ENCODE data around the gene CTXN1.
"Not testable (repeated sequence)": the region's sequence is repeated elsewhere in the genome, so short reads cannot be mapped to it uniquely, and the experiment has no call there.

The CTXN1 gene

DNA sequence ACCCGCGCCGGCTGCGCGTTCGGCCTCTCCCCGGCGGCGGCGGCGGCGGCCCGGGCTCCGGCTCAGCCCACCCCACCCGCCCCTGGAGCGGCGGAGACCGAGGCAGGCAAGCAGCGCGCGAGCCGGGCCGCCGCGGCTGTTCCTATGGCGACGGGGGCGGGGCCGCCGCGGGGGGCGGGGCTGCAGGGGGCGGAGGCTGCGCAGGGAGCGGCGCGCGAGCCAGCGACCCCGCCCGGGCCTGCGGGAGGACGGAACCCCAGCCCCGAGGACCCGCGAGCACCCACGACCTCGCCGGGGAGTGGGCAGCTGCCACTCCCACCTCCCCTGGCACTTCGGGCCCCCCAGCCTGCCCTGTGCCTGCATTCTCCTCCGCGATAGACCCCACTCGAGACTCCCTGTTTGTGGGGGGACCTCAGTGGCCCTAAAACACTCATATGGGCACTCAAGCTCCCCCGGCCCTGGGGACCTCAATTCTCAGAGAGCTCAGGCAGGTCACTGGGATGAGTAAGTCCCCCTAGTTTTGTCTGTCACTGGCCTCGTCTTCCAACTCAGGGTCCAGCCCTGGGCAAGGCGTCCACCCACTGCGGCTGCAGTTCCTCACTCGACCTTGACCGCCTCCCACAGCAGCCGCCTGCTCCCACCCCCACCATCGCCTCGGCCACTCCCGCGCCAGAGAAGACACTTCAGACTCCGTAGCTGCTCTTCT, at the start of gene CTXN1:
Gene CTXN1 (minus strand): TSS at position 115 of the 706 bp plus-strand sequence. CDS start 597 bp downstream, outside the sequence.
- in situ Hi-C loops (cut with HindIII; ENCODE audit: low sequenced_read_pairs): no loop called here

DNA sequence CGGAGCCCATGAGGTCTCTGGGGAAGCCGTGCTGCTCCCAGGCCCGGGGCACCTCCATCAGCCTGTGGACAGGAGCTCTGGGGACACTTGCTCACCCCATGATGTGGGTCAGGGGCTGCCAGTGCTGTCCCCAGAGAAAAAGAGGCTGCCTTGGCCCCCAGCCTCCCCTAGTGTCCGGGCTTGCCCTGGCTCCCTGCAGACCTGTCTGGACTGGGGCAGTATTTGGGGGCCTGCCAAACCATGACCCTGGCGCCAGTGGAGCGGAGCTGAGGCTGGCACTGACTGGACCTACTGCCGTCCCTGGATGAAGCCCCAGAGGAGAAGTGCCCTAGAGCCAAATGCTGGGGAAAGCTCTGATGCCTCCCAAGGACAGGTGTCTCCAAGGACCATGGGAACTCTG, 49.1 kb upstream of the CTXN1 start:
- in situ Hi-C loops (cut with HindIII; ENCODE audit: low sequenced_read_pairs): no loop called here

GRCh38 chr19:7973883-7974282, 47.9 kb upstream of the CTXN1 start:
- in situ Hi-C loops (cut with HindIII; ENCODE audit: low sequenced_read_pairs): no loop called here

GRCh38 chr19:7971553-7972520, 45.9 kb upstream of the CTXN1 start:
- in situ Hi-C loops (cut with HindIII; ENCODE audit: low sequenced_read_pairs): no loop called here

- in situ Hi-C loops (cut with HindIII; ENCODE audit: low sequenced_read_pairs): no loop called here
Measured at GRCh38 chr19:7970716-7971448, 44.9 kb upstream of the CTXN1 start.

DNA sequence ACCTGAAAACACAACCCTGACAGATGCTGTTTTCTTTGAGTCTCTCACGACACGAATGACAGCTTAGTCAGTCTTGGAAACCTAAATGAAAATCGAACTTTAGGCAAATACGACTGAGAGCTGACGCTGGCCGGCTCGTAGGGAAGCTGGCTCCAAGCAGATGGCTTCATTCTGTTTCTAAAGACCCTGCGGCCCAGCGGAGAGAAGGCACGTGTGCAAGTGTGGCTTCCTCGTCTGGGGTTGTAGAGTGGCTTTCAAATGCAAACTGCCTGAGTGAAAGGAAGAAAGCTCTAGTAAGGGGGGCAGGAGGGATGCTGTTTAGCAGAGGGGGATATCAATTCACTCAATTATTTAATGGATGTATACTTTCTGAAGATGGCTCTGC, 43.6 kb upstream of the CTXN1 start:
- in situ Hi-C loops (cut with HindIII; ENCODE audit: low sequenced_read_pairs): no loop called here

DNA sequence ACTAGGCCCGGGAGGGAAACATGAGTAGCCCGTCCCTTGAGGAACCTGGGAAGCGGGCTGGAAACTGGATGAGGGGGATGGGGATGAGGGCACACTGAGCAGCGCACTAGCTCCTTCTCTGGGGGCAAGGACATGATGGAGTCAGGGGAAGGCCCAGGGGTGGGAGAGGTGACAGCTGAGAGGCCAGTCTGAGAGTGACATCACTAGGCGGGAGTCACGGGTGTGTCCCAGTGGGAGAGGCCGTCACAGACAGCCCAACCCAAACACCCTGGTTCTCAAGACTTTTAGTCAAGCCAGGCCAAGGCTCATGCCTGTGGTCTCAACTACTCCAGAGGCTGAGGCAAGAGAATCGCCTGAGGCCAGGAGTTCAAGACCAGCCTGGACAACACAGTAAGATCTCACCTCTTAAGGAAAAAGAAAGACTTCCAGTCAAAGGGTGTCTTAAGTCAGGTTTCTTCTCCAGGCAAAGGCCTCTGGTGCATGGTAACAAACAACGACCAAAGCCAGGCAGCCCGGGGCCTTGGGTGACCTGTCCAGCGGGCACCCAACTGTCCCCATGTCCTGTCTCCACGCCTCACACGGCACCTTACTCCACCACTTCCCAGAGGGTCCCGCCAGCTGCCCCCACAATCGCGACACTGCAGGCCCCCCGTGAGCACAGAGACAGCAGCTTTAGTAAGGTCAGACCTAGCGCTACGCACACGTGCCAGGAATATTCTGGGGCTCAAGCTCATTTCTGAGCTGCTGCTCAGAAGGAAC, 43.0 kb upstream of the CTXN1 start:
- in situ Hi-C loops (cut with HindIII; ENCODE audit: low sequenced_read_pairs): no loop called here

GRCh38 chr19:7968008-7968795, 42.3 kb upstream of the CTXN1 start:
- in situ Hi-C loops (cut with HindIII; ENCODE audit: low sequenced_read_pairs): no loop called here

- in situ Hi-C loops (cut with HindIII; ENCODE audit: low sequenced_read_pairs): no loop called here
Measured at GRCh38 chr19:7965921-7966665, 40.2 kb upstream of the CTXN1 start.

GRCh38 chr19:7965259-7965841, 39.4 kb upstream of the CTXN1 start:
- in situ Hi-C loops (cut with HindIII; ENCODE audit: low sequenced_read_pairs): no loop called here

DNA sequence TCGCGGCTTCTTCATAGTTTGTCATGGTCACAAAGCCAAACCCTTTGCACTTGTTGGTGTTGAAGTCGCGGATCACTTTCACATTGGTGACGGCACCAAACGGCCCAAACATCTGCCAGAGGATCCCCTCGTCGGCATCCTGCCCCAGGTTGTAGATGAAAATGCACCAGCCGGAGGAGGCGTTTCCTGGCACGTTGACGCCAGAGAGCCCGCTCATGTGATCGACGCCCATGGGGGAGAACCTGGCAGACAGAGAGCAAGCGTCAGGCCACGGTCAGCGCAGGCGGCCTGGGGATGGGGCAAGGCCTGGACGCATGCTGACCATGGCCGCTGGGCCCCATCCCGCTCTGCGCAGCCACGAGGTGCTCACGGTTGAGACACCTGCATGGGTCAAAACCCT, 37.6 kb upstream of the CTXN1 start:
- in situ Hi-C loops (cut with HindIII; ENCODE audit: low sequenced_read_pairs): no loop called here

- in situ Hi-C loops (cut with HindIII; ENCODE audit: low sequenced_read_pairs): no loop called here
Measured at GRCh38 chr19:7962644-7963268, 36.8 kb upstream of the CTXN1 start.

DNA sequence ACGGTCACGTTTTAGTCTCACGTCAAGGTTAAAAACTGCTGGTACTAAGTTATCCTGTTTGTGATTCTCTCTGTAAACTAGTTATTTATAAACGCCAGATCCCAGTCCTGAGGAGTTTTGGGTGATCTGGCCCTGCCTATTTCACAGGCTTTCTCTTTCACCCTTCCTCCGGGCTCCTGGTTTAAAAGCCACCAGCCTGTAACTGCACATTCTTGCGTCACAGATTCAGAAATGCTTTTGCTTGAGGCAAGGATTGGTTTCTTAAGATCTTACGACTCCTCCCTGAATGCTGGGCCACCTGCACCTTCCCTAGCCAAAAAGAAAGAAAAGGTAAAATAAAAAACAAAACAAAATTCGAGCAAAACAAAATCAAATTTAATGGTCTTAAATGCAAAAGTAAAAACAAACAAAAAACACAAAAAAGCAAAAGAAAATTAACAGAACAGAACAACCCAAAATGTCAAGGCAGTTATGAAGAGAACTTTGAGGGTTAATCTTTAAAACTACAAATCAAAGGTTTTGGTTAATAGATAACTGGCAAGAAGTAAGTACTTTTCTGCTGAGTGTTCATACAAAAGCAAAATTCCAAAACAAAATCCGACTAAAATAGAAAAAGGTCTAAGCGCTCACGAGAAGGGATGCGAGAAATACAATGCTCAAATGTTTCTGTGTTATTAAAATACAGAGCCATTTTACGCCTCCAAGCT, 36.1 kb upstream of the CTXN1 start:
- in situ Hi-C loops (cut with HindIII; ENCODE audit: low sequenced_read_pairs): no loop called here

DNA sequence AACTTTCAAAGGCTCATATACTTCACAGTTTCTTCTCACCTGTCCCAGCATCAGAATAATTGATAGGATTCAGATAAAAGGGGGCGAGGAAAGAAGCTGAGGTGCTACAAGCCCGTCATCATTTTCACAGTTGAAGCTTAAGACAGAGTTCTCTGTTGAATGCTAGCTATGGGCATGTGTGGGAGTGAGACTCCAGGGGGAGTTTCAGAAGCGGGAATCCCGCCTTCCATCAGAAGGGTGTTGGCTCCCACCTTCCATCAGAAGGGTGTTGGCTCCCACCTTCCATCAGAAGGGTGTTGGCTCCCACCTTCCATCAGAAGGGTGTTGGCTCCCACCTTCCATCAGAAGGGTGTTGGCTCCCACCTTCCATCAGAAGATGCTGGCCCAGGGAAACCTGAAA, 35.1 kb upstream of the CTXN1 start:
- in situ Hi-C loops (cut with HindIII; ENCODE audit: low sequenced_read_pairs): not testable (repeated sequence)

GRCh38 chr19:7959211-7959610, 33.3 kb upstream of the CTXN1 start:
- in situ Hi-C loops (cut with HindIII; ENCODE audit: low sequenced_read_pairs): no loop called here

DNA sequence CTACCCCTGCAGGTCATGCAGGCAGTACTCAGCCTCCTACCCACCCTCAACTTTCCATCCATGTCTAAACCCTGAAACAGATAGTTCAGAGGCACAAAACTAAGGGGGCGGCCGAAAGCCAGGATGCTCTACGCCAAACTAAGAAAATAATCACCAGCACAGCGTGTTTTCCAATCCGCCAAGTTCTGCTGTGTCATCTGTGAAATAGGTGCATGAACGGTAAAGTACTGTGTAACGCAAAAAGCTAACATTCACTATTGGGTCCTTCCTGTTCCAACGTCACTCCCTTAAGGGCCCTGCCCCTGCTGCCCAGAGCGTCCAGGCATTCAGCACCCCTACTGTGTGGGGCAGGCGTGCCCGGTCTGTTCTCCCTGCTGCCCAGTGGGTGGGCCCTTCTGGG, 29.8 kb upstream of the CTXN1 start:
- in situ Hi-C loops (cut with HindIII; ENCODE audit: low sequenced_read_pairs): no loop called here

- in situ Hi-C loops (cut with HindIII; ENCODE audit: low sequenced_read_pairs): no loop called here
Measured at GRCh38 chr19:7953576-7953975, 27.6 kb upstream of the CTXN1 start.

DNA sequence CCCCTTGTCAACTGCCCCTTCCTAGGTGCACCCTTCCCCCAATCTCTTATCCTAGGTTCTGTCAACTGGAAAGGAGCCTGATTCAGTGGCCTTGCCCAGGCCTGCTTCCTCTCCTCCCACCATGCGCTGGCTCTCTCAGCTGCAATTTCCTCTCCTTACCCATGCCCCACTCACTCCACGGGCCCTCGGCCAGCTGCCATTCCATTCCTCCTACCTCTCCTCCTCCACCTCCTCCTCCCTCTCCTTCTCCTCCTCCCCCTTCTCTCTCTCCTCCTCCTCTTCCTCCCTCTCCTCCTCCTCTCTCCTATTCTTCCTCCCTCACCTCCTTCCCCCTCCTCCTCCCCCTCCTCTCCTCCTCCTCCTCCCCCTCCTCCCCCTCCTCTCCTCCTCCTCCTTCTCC, 27.1 kb upstream of the CTXN1 start:
- in situ Hi-C loops (cut with HindIII; ENCODE audit: low sequenced_read_pairs): no loop called here
